Activated T-cell treated with anti-CD3 and anti-CD28 coated beads, Interleukin-2, amount 50 U/mL, for 48 hours (primary cell): ENCODE data around the gene LRRIQ4.

ENCODE experiments used
- DNase-seq, 2 experiments: peaks; one replicate each; pipeline ENCODE4 v3.0.0-alpha.2; 2020

The LRRIQ4 gene

GRCh38 chr3:169812332-169813235, at the start of gene LRRIQ4, which contains the start of gene LRRC34:
Gene LRRIQ4, plus strand, starts transcription at chr3:169812870. Its CDS starts 9,052 bp downstream, at chr3:169821922.
Gene LRRC34, minus strand, starts transcription at chr3:169812904. Its CDS starts 356 bp downstream, at chr3:169812548.
- DNase-seq, result peak; percentile 85

DNA sequence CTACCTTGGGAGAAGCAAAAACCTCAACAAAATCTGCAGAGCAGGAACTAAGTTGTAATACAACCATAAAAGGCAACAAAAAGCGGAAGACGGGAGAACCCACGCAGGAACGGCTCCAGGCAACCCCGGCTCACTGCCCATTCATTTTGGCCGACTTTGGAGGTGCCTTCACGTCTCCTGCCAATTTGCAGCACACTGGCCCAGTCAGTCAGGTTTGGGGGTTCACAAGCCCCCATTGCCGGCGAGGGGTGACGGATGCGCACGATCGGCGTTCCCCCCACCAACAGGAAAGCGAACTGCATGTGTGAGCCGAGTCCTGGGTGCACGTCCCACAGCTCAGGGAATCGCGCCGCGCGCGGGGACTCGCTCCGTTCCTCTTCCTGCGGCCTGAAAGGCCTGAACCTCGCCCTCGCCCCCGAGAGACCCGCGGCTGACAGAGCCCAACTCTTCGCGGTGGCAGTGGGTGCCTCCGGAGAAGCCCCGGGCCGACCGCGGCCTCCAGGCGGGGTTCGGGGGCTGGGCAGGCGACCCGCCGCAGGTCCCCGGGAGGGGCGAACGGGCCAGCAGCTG, 48.3 kb upstream of the LRRIQ4 start:
- DNase-seq, result peak; percentile 79 to 80

DNA sequence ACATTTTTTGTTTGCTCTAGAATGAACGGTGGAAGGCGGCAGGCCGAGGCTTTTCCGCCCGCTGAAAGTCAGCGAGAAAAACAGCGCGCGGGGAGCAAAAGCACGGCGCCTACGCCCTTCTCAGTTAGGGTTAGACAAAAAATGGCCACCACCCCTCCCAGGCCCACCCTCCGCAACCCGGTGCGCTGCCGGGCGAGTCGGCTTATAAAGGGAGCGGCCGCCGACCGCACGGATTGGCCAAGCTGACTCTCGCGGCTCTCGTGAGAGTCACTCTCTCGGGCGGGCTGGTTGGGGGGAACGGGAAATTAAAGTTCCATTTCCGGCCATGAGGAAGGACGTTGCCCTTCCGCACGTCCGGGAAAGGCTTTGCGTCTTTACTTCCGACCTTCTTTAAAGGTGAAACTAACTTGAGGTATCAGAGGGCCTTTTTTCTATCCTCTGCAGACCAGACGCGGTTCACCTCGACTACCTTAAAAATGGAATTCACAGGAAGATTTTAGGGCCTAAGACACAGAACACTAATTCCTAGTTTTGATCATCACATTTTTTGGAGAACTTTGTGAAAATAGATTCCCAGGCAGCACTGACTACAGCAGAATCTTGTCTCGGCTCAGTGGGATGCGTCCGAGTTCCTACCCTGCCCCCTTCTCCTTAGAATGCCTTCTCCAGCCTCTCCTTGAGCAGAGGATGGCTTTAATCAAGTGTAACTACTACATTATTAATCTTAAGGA, 47.6 kb upstream of the LRRIQ4 start, which contains the start of gene TERC:
TSS of gene TERC (minus strand) at position 179 of the 731 bp plus-strand sequence.
- DNase-seq, result peak; percentile 94 to 95

GRCh38 chr3:169769287-169770181, 43.1 kb upstream of the LRRIQ4 start, which contains the start of gene ACTRT3:
Gene ACTRT3, minus strand, starts transcription at chr3:169769561. Its CDS starts 41 bp downstream, at chr3:169769520.
- DNase-seq, result peak; percentile 78 to 83

DNA sequence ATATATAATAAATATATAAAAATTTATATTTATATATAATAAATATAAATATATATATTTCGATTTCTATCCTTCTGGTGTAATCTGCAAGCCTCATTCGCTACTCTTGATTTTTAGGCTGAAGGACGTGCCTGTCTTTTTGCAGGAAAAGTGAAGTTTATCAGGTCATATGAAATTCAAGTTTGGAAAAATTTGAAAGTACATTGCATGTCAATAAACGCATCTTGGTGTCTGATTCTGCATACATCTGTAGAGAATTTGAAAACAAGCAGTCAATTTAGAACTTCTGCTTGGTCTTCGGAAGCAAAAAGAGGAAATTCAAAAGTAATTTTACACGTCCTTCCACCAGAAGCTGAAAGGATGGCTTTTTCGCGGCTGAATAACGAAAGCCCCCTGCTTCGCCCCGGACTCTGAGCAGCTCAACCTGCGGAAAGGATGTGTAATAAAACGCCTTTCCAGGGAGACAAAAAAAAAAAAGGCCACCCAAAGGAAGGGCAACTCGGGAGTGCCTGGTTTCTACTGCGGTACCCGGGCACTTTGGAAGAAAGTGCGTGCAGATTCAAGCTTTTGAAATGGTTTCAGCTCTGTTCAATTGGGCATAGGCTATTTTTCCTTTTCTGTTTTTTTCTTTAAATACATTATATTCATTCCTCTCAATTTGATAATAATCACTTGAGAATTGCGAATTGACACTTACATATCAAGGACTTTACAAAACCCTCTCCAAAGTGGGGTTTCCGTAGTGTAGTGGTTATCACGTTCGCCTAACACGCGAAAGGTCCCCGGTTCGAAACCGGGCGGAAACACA, 41.0 kb upstream of the LRRIQ4 start:
- DNase-seq, result peak; percentile 71 to 73

DNA sequence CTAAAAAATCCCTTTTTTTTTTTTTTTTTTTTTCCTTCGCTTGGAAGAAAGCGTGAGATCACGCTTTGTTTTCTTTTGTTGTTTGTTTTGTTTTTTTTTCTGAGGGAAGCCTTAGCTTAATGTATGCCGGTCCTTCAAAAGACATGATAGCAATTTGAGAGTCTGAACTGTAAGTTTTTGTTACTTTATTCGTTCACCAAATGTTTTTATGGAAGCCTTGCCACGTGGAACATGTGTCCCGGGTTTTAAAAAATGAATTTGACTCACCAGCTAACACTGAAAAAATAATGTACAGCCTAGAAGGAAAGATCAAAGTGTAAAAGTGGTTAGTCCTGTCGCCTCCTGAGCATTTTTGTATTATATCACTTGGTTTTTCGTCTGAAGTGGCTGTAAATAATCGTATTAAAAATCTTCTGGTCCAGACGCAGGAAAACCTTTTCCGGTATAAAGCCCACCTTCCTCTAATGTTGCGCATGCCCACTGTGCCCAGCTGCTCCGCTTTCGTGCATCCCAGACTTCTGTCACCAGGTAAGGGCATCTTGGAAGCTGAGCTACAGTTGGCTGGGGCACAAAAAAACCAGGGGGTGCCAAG, 40.3 kb upstream of the LRRIQ4 start:
- no peak for DNase-seq

DNA sequence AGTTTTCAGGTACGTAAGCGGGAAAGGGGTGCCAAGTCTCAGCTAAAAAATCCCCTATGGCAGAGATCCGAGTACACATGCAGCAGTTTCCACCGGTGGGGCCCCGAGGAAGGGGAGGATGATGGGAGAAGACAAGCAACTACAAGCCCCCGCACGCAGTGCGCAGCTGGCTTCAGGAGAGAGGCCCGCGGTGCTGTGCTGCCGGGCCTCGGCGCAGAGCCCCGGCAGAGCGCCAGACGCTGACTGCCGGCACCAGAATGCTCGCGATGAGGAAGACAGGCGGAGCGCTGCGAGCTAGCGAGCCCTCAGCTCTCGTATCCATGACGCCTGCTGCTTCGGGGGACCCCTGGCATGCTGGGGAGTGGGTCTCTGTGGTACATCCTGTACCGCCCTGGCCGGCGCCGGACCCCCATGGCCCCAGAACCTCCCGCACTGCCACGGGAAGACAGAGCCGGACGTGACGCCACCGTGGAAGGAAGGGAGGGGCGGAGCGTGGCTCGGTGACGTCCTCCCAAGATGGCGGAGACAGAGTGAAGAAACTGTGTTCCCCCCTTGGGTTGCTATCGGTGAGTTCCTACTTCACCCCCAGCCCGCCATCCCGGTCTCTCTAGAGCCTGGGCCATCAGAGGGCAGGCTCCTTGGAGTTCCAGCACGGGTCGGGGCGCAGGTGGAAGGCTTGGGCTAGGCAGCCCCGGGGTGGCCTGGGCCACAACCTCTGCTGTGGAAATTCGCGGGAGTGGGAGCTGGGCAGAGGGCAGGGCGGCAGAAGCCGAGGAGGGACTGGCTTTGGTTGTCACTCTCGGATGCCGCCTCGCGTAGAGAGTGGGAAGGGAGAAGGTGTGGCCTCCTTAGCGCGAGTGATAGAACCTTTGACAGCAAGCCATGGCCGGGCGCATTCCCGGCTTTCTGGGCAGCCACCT, 39.5 kb upstream of the LRRIQ4 start, which contains the start of gene MYNN:
TSS of gene MYNN (plus strand) at position 500 of the 920 bp plus-strand sequence. CDS start 900 bp downstream, outside the sequence.
- peak; percentile 95 for DNase-seq

DNA sequence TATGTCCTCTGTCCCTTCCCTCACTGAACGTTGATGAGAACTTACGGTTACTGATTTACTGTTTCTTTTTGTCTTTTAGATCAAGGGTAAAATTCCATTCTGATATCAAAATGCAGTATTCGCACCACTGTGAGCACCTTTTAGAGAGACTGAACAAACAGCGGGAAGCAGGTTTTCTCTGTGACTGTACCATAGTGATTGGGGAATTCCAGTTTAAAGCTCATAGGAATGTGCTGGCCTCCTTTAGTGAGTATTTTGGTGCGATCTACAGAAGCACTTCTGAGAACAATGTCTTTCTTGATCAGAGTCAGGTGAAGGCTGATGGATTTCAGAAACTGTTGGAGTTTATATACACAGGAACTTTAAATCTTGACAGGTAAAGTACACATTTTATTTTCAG, 38.5 kb upstream of the LRRIQ4 start:
- DNase-seq, result no peak

DNA sequence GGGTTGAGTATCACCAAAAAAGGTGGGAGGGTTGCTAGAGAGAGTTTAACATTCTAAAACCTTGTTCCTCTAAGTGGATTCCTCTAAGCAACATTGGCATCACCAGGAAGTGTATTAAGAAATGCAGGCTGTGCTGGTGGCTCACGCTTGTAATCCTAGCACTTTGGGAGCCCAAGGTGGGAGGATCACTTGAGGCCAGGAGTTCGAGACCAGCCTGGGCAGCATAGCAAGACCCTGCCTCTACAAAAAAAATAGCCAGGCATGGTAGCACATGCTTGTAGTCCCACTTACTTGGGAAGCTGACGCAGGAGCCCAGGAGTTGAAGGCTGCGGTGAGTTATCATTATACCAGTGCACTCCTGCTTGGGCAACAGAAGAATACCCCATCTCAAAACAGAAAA, 34.8 kb upstream of the LRRIQ4 start:
- DNase-seq, result no peak

DNA sequence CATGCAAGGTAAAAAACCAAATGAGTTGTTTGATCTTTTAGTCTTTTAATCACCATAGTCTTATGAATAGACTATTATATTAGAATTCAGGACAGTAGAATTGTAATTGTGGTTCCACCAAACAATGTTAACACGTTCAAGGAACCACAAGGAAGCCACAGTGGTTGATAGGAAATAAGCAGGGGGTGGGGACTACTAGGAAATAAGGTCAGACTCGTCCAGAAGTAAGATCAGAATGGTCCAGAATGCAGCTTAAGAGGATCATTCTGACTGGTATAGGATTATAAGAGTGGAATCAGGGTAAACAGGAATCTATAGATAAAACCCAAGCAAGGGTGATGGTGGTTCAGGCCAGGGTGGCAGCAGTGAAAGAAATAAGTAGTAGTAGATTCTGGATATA, 31.9 kb upstream of the LRRIQ4 start:
- DNase-seq, result no peak

DNA sequence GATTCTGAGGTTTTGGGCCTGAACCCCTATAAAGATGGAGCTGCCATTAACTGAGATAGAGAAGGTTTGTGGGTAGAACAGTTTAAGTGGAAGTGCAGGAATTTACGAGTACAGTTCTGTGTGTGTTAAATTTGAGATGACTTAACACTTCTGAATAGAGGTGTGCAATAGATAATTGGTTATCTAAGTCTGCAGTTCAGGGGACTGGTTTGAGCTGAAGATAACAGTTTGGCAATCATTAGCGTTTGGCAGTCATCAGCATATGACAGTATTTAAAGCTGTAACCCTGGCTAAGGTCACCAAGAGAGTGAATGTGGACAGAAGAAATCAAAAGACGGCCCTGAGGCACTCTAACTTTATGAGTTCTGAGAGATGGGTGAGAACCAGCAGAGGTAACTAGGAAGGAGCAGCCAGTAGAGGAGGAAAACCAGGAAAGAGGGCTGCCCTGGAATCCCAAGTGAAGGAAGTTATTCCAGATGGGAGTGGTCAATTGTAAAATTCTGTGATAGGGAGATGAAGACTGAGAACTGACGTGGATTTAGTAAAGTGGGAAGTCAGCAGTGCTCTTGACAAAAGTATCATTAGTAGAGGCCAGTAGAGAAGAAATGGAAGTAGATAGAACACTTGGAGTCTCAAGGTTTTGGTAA, 31.3 kb upstream of the LRRIQ4 start:
- DNase-seq, result no peak

- no peak for DNase-seq
These were observed 25.6 kb upstream of the LRRIQ4 start for GRCh38 chr3:169787120-169787519.

- DNase-seq, result no peak
These were observed 24.9 kb upstream of the LRRIQ4 start for GRCh38 chr3:169787791-169788190.

GRCh38 chr3:169790219-169790618, 22.5 kb upstream of the LRRIQ4 start:
- DNase-seq, result no peak

DNA sequence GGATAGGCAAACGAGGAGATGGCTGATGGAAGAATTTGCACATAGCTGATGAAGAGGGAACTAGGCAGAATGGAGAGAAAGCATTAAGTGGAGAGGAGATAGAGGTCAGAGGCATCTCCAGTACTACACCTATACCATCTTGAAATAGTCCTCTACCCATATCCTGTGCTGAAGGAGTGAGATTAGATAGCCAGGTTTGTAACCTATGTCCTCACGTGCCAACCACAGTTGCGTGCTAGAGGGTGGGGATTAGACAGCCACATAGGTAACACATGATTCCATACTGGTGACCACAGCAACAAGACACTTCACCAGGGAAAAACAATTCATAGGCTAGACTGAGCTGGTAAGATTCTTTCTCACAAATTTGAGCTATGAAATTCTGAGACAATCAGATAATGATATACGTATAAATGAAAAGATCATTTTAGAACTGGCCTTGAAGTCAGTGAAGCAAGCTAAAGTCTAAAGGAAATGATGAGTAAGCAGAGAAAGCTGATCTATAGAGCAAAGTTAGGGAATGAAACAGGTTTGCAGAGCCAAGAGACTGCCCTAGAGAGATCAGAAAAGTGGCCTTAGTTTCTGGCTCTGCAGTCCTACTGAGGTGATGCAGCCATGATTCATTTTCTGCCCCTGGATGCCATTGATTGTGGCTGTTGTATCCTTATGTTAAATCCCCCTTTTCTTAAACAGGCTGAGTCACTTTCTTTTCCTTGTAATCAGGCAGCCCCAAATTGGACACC, 21.8 kb upstream of the LRRIQ4 start:
- no peak for DNase-seq

GRCh38 chr3:169792359-169792758, 20.3 kb upstream of the LRRIQ4 start:
- no peak for DNase-seq

- no peak for DNase-seq
These were observed 8.0 kb upstream of the LRRIQ4 start for GRCh38 chr3:169804681-169805080.

GRCh38 chr3:169809230-169809795, 3.4 kb upstream of the LRRIQ4 start:
- no peak for DNase-seq
